Panc1 (cell line): ENCODE data around the gene TSHZ2. TPM values are rescaled to one million over a fixed set of nuclear protein-coding genes. Genes with fewer than 3 reads are reported as not detected.

Source experiments
- ATAC-seq: fragments of 200-7000 bp; cut with Tn5 transposase; 2 replicates; pipeline ENCODE4 v1.9.1; 2020; ENCODE audit warnings: mild to moderate bottlenecking, moderate library complexity
- BruUV-seq: library from RNA; stranded (reverse); fragments of 400-500 nt; replicated peaks from 2 replicates; lab custom pipeline; 2021; lab: Mats Ljungman, UMichigan
- CTCF ChIA-PET: fragments of 300-600 bp; sonication (Branson Sonifier 250); formaldehyde crosslinking; loops from one replicate; lab custom pipeline; 2022; ENCODE audit warnings: antibody characterized with exemption; lab: Charles Lee
- POLR2A ChIA-PET: fragments of 300-600 bp; sonication (Branson Sonifier 250); formaldehyde crosslinking; loops from one replicate; lab custom pipeline; 2022; ENCODE audit warnings: antibody characterized with exemption; lab: Charles Lee
- DNase-seq: peaks from one replicate; pipeline ENCODE4 v3.0.0-alpha.2; 2010; ENCODE audit warnings: low read depth, low spot score
- H3K27ac ChIP-seq: 2 replicates; pipeline ENCODE4 v1.5.1; 2011; ENCODE audit warnings: mild to moderate bottlenecking, low read length, inconsistent platforms
- H3K27me3 ChIP-seq: fragments of 200-500 bp; sonication (Bioruptor generic); 2 replicates; pipeline ENCODE4 v1.6.0; 2014; ENCODE audit warnings: low read length, inconsistent platforms; ENCODE audit not compliant: control insufficient read depth, insufficient read depth
- H3K36me3 ChIP-seq: fragments of 200-500 bp; sonication (Bioruptor generic); 2 replicates; pipeline ENCODE4 v1.5.1; 2014; ENCODE audit warnings: inconsistent platforms, mild to moderate bottlenecking, low read length, moderate library complexity; ENCODE audit not compliant: control insufficient read depth, insufficient read depth
- H3K4me1 ChIP-seq: 2 replicates; pipeline ENCODE4 v1.5.1; 2011; ENCODE audit warnings: inconsistent platforms, mild to moderate bottlenecking, low read length, moderate library complexity; ENCODE audit not compliant: control insufficient read depth, insufficient read depth
- H3K4me3 ChIP-seq, 2 experiments: 2 replicates each; pipeline ENCODE4 v1.5.1; 2011 to 2012; ENCODE audit warnings: low read depth in 2 of 2, low read length in 2 of 2, mild to moderate bottlenecking in 2 of 2, inconsistent platforms in 1 of 2, moderate library complexity in 1 of 2
- H3K9me3 ChIP-seq: fragments of 200-500 bp; sonication (Bioruptor generic); 2 replicates; pipeline ENCODE4 v1.5.1; 2014; ENCODE audit warnings: low read depth, mild to moderate bottlenecking, inconsistent platforms, low read length, moderate library complexity; ENCODE audit not compliant: control insufficient read depth, insufficient read depth
- POLR2AphosphoS5 ChIP-seq: IDR thresholded peaks from 2 replicates; pipeline ENCODE4 v1.6.1; 2012; ENCODE audit warnings: mild to moderate bottlenecking, low read depth, low read length, moderate library complexity
- SIN3A ChIP-seq: IDR thresholded peaks from 2 replicates; pipeline ENCODE4 v1.6.1; 2012; ENCODE audit warnings: low read depth, mild to moderate bottlenecking, low read length, moderate library complexity, borderline replicate concordance; ENCODE audit not compliant: insufficient read depth
- TCF7L2 ChIP-seq: IDR thresholded peaks from 2 replicates; pipeline ENCODE4 v1.6.1; 2011; ENCODE audit warnings: mild to moderate bottlenecking, low read depth, low read length, inconsistent platforms
- in situ Hi-C: cut with HindIII; loops from 2 replicates; pipeline ENCODE4 v1.10.0; 2016; ENCODE audit warnings: low sequenced_read_pairs, low pct_unique_long_range_greater_than_20kb
- intact Hi-C: fragments of 100-400 bp; cut with micrococcal nuclease; formaldehyde crosslinking; loops from one replicate; pipeline ENCODE4 v1.10.0; 2022; ENCODE audit not compliant: unreplicated experiment
- total RNA-seq: library from RNA; stranded (reverse); gene quantifications from one replicate; pipeline ENCODE4 v1.2.1, GENCODE V29; 2021; ENCODE audit not compliant: unreplicated experiment
- TF ChIP-seq, protein P1 (sequence below): fragments of 450-650 bp; IDR thresholded peaks from 2 replicates; pipeline ENCODE4 v1.5.1; 2017; ENCODE audit warnings: mild to moderate bottlenecking
- TF ChIP-seq, protein P2 (sequence below), 2 experiments: IDR thresholded peaks; 2 replicates each; pipeline ENCODE4 v1.6.1; 2011 to 2012; ENCODE audit warnings: low read depth in 2 of 2, control low read depth in 1 of 2, low read length in 1 of 2, mild to moderate bottlenecking in 1 of 2, moderate library complexity in 1 of 2; ENCODE audit not compliant: insufficient read depth in 1 of 2

Gene TSHZ2
- total RNA-seq, 1 experiment from 2014 or later: 0.36 TPM

- Histone ChIP-seq H3K27me3 (no peaks in the 10 kb centered on the region), H3K9me3 (no peaks in the 10 kb centered on the region), H3K4me3 (no peak overlapping the region), H3K4me1 (no peaks in the 10 kb centered on the region), H3K36me3 (no peaks in the 10 kb centered on the region), H3K27ac (no peak overlapping the region)
- intact Hi-C loops (no loop called here), in situ Hi-C loops (no loop called here)
- ChIA-PET CTCF (no interaction called here), POLR2A (no interaction called here)
- TF ChIP-seq SIN3A (no peak), POLR2AphosphoS5 (no peak)
- TF ChIP-seq, protein P1, sequence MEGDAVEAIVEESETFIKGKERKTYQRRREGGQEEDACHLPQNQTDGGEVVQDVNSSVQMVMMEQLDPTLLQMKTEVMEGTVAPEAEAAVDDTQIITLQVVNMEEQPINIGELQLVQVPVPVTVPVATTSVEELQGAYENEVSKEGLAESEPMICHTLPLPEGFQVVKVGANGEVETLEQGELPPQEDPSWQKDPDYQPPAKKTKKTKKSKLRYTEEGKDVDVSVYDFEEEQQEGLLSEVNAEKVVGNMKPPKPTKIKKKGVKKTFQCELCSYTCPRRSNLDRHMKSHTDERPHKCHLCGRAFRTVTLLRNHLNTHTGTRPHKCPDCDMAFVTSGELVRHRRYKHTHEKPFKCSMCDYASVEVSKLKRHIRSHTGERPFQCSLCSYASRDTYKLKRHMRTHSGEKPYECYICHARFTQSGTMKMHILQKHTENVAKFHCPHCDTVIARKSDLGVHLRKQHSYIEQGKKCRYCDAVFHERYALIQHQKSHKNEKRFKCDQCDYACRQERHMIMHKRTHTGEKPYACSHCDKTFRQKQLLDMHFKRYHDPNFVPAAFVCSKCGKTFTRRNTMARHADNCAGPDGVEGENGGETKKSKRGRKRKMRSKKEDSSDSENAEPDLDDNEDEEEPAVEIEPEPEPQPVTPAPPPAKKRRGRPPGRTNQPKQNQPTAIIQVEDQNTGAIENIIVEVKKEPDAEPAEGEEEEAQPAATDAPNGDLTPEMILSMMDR: no peak
- TF ChIP-seq, protein P2, sequence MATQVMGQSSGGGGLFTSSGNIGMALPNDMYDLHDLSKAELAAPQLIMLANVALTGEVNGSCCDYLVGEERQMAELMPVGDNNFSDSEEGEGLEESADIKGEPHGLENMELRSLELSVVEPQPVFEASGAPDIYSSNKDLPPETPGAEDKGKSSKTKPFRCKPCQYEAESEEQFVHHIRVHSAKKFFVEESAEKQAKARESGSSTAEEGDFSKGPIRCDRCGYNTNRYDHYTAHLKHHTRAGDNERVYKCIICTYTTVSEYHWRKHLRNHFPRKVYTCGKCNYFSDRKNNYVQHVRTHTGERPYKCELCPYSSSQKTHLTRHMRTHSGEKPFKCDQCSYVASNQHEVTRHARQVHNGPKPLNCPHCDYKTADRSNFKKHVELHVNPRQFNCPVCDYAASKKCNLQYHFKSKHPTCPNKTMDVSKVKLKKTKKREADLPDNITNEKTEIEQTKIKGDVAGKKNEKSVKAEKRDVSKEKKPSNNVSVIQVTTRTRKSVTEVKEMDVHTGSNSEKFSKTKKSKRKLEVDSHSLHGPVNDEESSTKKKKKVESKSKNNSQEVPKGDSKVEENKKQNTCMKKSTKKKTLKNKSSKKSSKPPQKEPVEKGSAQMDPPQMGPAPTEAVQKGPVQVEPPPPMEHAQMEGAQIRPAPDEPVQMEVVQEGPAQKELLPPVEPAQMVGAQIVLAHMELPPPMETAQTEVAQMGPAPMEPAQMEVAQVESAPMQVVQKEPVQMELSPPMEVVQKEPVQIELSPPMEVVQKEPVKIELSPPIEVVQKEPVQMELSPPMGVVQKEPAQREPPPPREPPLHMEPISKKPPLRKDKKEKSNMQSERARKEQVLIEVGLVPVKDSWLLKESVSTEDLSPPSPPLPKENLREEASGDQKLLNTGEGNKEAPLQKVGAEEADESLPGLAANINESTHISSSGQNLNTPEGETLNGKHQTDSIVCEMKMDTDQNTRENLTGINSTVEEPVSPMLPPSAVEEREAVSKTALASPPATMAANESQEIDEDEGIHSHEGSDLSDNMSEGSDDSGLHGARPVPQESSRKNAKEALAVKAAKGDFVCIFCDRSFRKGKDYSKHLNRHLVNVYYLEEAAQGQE (IDR thresholded peaks at IDR 0.05; ENCODE audit: insufficient read depth in 1 of 2, low read depth in 2 of 2, low read length in 1 of 2): no peak
- no peak for ATAC-seq
- DNase-seq: no peak
- no TSS peak for BruUV-seq
These were observed 397.7 kb downstream of the TSHZ2 start for GRCh38 chr20:53369871-53370270.

DNA sequence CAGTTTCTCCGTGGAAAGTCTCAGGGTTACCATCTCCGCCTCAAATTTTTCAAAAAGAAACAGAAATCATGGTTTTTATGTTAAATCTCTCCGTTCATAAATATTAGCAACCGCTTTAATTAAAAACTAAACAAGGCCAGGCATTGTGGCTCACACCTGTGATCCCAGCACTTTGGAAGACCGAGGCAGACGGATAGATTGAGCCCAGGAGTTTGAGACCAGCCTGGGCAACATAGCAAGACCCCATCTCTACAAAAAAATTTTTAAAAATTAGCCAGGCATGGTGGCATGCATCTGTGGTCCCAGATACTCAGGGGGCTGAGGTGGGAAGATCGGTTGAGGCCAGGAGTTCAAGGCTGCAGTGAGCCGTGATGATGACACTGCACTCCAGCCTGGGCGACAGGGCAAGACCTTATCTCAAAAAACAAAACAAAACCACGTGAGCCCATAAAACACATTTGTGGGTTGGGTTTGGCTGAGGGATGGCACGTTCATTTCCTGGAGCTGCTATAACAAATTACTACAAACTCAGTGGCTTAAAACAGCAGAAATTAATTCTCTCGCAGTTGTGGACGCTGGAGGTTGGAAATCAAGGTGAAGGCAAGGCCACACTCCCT, 398.3 kb downstream of the TSHZ2 start:
- H3K9me3 ChIP-seq: no peaks in the 10 kb centered on the region
- H3K4me1 ChIP-seq: no peaks in the 10 kb centered on the region
- H3K27me3 ChIP-seq: no peaks in the 10 kb centered on the region
- H3K4me3 ChIP-seq: no peak overlapping the region
- DNase-seq: no peak
- no TSS peak for BruUV-seq
- TF ChIP-seq, protein P2 (IDR thresholded peaks at IDR 0.05; ENCODE audit: insufficient read depth in 1 of 2, low read depth in 2 of 2, low read length in 1 of 2): no peak
- no peak for TF ChIP-seq POLR2AphosphoS5
- no peak for TF ChIP-seq SIN3A
- no peak for TF ChIP-seq TCF7L2
- TF ChIP-seq, protein P1: no peak
- in situ Hi-C loops: no loop called here
- no peaks in the 10 kb centered on the region for H3K36me3 ChIP-seq
- intact Hi-C loops: no loop called here
- ATAC-seq: no peak
- H3K27ac ChIP-seq: no peak overlapping the region
- ChIA-PET CTCF (no interaction called here), POLR2A (no interaction called here)
